Measurements from ENCODE around the gene LYSMD2.
"Not testable (repeated sequence)": the region's sequence is repeated elsewhere in the genome, so short reads cannot be mapped to it uniquely, and the experiment has no call there.

LYSMD2 gene

DNA sequence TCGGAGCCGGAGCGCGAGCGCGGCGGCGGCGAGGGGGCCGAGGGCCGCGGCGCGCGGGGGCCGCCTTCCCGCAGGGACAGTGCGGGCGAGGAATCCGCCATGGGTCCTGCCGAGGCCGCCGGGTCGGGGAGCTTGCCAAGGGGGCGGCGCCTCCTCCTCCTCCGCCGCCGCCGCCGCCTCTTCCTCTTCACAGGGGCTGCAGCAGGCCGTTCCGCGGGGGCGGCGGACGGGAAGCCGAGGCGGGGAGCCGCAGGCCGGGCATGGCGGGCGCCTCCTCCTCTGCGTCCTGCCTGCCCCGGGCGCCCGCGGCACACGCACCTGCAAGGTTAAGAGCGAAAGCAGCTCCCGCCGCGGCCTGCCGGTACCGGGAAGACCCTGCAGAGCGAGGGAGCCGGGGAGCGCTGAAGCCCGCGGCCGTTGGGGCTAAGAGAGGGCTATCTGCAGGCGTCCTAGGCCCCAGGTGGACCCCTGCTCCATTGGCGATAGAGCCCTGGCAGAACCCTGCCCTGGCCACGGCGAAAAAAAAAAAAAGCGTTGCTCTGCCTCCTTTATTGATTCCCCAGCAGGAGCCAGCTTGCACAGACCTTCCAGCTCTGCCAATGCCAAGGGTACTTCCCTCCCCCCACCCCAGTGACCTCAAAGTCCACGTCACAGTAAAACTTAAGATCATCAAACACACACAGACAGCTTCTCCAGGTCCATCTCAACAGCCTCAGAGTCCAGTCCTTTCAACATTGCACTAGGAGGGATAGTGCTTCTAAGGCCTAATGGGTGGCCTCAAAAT lies at the start of gene LYSMD2:
Gene LYSMD2 (minus strand): TSS at position 134 of the 784 bp plus-strand sequence. CDS start 33 bp downstream, at position 101.
- DNase-seq, result peak; percentile 68 to 71

DNA sequence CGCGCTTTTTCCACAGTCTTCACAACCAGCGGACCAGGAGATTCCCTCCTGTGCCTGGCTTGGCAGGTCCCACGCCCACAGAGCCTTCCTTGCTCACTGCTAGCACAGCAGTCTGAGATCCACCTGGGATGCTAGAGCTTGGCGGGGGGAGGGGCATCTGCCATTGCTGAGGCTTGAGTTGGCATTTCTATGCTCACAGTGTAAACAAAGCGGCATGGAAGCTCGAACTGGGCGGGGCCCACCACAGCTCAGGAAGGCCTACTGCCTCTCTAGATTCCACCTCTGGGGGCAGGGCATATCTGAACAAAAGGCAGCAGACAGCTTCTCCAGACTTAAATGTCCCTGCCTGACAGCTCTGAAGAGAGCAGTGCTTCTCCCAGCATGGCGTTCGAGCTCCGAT lies 49.7 kb upstream of the LYSMD2 start:
- not testable (repeated sequence) for DNase-seq

DNA sequence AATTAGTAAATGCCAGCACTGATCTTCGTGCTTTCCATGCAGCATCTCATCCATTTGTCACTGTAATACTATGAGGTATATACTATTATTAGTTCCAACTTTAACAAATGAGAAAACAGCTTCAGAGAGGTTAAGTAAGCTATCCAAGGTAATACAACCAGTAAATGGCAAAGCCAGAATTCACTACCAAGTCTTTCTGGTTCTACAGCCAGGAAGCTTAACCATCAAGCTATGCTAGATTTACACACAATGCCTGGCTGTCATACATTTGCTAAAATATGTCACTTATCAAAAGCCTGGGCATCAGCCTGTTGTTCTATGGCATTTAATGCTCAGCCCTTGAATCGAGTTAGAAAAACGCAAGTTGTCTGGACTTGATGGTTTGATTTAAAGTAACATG lies 46.5 kb upstream of the LYSMD2 start:
- no peak for DNase-seq

DNA sequence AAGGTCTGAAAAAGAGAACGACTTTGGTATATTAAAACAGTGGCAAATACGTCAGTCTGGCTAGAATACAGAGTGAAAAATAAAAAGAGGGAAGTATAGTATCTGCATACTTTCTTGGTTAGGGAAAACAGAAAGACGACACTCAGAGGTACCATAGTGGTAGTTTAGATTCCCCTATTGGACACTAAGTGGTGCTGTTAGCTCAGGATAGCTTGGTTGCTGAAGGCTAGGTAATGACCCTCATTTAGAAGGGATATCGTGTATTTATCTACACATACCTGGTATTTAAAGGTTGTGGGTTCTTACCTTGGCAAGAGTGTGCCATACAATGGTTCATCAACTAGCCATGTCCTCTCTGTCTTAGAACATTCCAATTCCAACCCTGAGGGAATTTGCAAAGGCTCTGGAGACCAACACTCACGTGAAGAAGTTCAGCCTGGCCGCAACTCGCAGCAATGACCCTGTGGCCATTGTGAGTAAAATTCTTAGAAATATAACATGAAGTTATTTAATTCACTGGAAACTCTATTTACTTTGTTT lies 45.0 kb upstream of the LYSMD2 start:
- DNase-seq, result no peak

GRCh38 chr15:51781506-51781905 lies 44.1 kb upstream of the LYSMD2 start:
- DNase-seq, result no peak

- no peak for DNase-seq
Observed at GRCh38 chr15:51780636-51781035, 43.2 kb upstream of the LYSMD2 start.

- DNase-seq, result peak; percentile 49 to 66
Observed at GRCh38 chr15:51776952-51777569, 39.6 kb upstream of the LYSMD2 start.

DNA sequence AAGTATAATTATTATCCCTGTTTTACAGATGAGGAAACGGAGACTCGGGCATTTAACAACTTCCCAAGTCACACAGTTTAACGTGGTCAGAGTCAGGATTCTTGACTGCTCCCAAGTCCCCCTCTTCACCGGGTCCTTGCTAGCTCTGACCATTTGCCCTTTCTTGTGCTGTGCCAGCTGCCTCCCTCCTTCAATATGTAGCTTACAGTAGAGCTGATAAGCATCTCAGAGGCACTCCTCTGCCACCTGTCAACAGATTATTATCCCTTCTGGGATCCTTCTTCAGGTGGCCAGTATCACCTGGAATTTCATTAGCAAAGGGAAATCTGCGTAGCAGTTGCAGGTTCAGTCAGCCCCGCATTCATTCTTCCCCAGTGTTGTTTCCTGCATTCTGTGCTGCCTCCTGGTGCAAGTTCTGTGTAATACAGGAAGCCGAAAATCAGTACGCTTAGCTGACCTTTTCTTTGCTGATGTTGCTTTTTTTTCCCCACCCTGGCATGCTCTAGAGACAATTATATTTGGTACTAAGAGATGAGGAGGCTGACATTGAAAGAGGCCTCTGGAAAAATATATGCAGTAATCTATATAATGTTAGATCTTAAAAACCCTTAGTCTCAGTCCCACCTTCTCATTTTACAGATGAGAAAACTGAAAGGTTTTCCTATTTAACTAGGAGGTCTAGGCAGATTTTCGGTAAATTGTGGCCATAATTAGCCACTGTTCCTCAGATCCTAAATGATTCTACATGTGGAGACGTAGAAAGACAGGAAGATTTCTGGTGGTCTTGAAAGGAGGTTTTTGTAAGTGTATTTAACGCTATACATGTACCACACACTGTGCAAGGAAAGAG lies 38.7 kb upstream of the LYSMD2 start:
- peak; percentile 40 to 53 for DNase-seq

DNA sequence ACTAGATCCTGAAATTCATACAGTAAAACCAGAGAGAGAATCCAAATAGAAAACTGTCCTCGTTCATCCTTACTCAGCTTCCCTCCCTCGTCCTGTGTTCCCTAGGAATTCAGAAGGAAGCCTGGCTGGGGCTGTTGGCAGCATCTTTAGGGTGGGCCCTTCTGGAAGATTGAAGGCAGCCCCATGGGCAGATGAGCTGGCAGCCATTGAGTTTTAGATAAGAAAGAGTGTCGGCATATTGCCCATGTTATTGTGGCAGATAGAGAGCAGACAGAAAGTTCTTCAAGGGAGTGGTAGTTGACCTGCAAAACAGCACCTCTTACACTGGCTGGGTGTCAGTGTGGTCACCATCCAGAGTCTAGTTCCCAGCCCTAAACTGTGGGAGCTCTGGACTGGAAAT lies 37.5 kb upstream of the LYSMD2 start:
- DNase-seq, result no peak

DNA sequence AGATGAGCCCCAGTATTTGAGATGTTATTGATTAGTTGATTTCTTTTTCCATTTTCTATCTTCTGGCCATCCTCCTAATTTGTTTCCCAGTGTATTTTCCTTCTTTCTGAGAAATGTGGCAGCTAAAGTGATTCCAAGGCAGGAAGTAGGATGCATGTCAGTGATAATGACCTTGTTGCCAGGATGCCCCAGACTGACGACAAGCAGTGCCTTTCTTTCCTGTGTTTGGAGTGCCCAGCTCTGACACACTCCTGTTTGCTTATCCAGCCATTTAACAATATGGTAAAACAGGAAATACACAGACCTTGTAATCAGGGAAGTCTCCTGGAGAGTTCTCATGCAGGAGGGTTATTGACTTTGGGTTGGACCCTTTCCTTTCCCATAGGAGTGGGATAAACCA lies 34.3 kb upstream of the LYSMD2 start:
- no peak for DNase-seq

DNA sequence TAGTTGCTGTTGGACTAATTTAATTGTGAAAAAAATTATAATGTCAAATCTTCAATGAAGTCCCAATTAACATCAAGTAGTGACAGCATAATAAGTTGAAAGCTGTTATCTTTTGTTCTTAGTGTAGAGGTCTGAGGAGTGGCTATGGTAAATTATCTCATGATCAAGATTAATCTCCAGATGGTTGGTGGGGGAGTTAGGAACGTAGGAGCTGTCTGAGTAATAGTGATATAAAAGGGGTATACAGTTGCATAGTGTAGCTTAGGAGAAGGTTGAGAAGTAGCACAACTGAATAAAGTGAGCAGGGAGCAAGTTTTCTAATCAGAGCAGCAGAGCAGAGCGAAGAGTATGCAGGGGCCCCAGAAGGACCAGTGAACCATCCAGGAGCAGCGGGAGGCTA lies 33.4 kb upstream of the LYSMD2 start:
- DNase-seq, result no peak

GRCh38 chr15:51768018-51768417 lies 30.6 kb upstream of the LYSMD2 start:
- no peak for DNase-seq

- DNase-seq, result no peak
Observed at GRCh38 chr15:51766341-51766740, 28.9 kb upstream of the LYSMD2 start.

- DNase-seq, result no peak
Observed at GRCh38 chr15:51765751-51766150, 28.3 kb upstream of the LYSMD2 start.

GRCh38 chr15:51760805-51761204 lies 23.4 kb upstream of the LYSMD2 start:
- DNase-seq, result no peak

- peak in 1 of 2 experiments; percentile 12 for DNase-seq
Observed at GRCh38 chr15:51759557-51760070, 22.2 kb upstream of the LYSMD2 start.

- DNase-seq, result no peak
Observed at GRCh38 chr15:51758645-51759044, 21.2 kb upstream of the LYSMD2 start.

- DNase-seq, result no peak
Observed at GRCh38 chr15:51757450-51757849, 20.0 kb upstream of the LYSMD2 start.

GRCh38 chr15:51756482-51756881 lies 19.0 kb upstream of the LYSMD2 start:
- no peak for DNase-seq

- no peak for DNase-seq
Observed at GRCh38 chr15:51755790-51756189, 18.3 kb upstream of the LYSMD2 start.

DNA sequence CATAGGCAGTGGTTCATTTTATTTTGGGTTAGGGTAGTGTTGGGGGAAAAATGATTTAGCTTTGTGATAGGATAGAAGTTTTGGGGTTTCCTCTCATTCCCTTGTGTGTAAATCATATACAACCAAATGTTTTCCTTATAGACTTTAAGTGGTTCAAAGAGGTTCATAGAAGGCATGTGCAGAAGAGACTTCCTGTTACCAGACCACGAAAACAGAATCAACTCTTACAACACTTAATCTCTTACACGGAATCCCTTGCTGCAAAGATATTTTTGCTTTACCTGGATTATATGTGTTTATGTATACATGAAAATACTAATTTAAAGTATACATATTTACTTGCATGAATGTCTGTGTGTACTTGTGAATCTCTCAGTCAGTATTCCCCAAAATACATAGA lies 16.8 kb upstream of the LYSMD2 start:
- no peak for DNase-seq

DNA sequence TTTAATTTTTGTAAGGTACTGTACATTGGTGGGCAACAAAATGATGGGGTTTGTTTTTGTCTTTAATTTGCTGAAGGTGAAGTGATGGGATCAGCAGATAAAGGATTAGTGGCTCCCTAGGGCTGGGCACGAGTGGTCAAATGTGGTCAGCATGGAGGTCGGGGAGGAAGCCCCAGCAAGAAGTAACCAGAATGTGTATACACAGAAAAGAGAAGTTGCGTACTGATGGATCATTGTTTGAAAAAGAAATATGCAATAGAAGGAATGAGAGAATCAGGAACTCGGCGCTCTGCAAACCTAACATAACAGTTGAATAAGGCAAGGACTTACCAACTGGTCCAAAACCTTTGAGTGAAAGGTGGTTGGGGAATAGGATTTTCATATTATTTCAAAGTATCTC lies 15.4 kb upstream of the LYSMD2 start:
- no peak for DNase-seq

All from activated CD4-positive, alpha-beta T cell treated with anti-CD3 and anti-CD28 coated beads, Interleukin-2, amount 50 U/mL, for 48 hours (primary cell).